AG09309 (cell line): ENCODE results near the gene ZGLP1.

Experiments used
- DNase-seq: peaks from one replicate; pipeline ENCODE4 v3.0.0-alpha.2; 2010; ENCODE audit warnings: low read depth
- H3K4me3 ChIP-seq: 2 replicates; pipeline ENCODE4 v1.5.1; 2011; ENCODE audit warnings: mild to moderate bottlenecking, low read depth, low read length, moderate library complexity; ENCODE audit not compliant: control insufficient read depth
- CTCF ChIP-seq: IDR thresholded peaks from 2 replicates; pipeline ENCODE4 v1.5.1; 2011; ENCODE audit warnings: mild to moderate bottlenecking, low read depth, low read length, inconsistent platforms; ENCODE audit not compliant: insufficient read depth, control insufficient read depth; ENCODE audit errors: missing control alignments

The ZGLP1 gene

GRCh38 chr19:10293637-10294367, 15.8 kb downstream of the ZGLP1 start:
- no peak overlapping the region for H3K4me3 ChIP-seq
- no peak for TF ChIP-seq CTCF

GRCh38 chr19:10292789-10293636, 16.6 kb downstream of the ZGLP1 start:
- TF ChIP-seq CTCF: no peak
- peak overlapping the region; percentile 59 for H3K4me3 ChIP-seq
- DNase-seq: no peak

More at GRCh38 chr19:10293637-10294367, 15.8 kb downstream of the ZGLP1 start:
- DNase-seq: no peak

GRCh38 chr19:10292206-10292788, 17.3 kb downstream of the ZGLP1 start:
- TF ChIP-seq CTCF: no peak
- no peak for DNase-seq
- H3K4me3 ChIP-seq: peak overlapping the region; percentile 59

GRCh38 chr19:10291554-10292205, 17.9 kb downstream of the ZGLP1 start:
- no peak for TF ChIP-seq CTCF
- peak overlapping the region; percentile 59 for H3K4me3 ChIP-seq
- no peak for DNase-seq

- H3K4me3 ChIP-seq: peak overlapping the region; percentile 59
- DNase-seq: no peak
- no peak for TF ChIP-seq CTCF
Measured at GRCh38 chr19:10290876-10291553, 18.6 kb downstream of the ZGLP1 start.
